GM10847 (cell line): ENCODE data around the gene PDGFRA.

ENCODE experiments used
- POLR2A ChIP-seq: IDR thresholded peaks from 2 replicates; pipeline ENCODE4 v1.6.1; 2011; ENCODE audit not compliant: insufficient read length; ENCODE audit errors: extremely low read depth

Gene PDGFRA

DNA sequence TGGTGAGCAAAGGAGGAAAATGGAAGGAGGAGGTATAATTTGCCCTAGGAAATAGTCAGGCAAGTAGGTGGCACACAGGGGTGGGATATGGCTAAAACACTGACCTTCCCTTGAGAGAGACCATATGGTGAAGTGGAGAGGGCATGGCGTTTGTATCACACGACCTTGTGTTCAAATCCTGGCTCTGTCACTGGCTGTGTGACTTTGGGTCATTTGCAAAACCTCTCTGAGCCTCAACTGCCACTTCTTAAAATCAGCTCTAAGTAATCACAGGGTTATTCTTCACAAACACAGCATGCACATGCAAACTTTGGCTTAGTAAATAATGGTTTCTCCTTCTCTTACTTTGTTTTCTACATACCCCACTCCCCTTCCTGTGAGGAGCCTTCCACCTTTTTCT lies 8.7 kb downstream of the PDGFRA start:
- no peak for TF ChIP-seq POLR2A

DNA sequence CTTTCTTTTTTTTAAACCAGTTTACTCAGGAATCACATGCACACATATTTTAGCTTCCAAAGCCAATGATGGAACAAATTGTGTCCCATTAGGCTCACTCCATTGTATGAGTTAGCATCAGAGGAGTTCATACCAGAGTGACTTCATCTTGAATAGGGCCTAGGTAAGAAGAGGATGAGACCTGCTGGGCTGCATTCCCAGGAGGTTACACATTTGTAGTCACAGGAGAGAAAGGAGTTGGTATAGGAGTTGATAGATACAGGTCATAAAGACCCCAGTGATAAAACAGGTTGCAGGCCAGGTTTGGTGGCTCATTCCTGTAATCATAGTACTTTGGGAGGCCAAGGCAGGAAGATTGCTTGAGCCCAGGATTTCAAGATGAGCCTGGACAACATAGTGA lies 9.3 kb downstream of the PDGFRA start:
- TF ChIP-seq POLR2A = no peak

DNA sequence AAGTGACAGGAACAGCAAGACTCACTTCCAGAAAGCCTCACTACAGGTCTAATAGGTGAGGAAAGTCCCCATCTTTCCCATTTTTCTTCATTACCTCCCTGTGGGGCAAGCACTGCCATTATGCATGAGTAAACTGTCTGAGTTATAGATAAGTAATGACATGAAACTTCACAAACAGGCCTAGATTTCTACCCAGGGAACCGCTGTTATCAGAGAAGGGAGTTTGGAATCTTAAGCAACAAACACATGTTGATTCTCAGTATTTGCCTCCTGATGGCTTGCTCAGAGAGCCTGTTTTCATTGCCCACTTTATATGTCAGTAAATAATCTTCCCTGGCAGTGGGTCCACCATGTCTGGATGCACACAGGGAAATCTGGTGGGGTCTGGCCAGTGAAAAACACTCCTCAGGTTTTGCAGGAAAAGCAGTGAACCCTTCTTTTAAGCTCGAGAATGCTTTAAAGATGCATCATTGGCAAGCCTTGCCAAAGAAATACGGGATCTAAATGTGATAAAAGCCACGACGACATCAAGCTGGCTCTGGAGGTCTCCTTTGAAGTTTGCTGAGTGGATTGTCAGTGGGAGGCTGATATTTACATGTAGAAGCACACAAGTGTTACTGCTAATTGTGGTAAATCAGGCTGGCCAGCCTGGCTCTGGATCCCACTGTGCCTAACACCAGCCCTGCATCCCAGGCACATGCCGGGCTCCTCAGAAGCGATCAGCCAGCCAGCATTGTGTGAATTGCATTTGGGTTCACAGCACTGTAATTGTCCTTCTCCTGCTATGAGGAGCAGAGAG lies 25.2 kb downstream of the PDGFRA start:
- no peak for TF ChIP-seq POLR2A

DNA sequence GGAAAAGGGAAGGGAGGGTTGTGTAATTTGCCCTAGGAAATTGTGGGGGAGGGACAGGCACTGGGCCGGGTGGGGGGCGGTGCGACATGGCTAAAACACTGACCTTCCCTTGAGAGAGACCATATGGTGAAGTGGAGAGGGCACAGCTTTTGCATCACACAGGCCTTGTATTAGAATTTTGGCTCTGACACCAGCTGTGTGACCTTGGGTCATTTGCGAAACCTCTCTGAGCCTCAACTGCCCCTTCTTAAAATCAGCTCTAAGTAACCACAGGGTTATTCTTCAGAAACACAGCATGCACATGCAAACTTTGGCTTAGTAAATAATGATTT lies 25.8 kb downstream of the PDGFRA start:
- TF ChIP-seq POLR2A = no peak

DNA sequence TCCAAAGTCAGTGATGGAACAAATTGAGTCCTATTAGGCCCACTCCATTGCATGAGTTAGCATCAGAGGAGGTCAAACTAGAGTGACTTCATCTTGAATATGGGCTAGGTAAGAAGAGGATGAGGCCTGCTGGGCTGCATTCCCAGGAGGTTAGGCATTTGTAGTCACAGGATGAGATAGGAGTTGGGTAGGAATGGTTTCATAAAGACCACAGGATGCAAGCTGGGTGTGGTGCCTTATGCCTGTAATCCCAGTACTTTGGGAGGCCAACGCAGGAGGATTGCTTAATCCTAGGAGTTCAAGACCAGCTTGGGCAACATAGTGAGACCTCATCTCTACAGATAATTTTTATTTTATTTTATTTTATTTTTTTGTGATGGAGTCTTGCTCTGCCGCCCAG lies 26.8 kb downstream of the PDGFRA start:
- TF ChIP-seq POLR2A = no peak

DNA sequence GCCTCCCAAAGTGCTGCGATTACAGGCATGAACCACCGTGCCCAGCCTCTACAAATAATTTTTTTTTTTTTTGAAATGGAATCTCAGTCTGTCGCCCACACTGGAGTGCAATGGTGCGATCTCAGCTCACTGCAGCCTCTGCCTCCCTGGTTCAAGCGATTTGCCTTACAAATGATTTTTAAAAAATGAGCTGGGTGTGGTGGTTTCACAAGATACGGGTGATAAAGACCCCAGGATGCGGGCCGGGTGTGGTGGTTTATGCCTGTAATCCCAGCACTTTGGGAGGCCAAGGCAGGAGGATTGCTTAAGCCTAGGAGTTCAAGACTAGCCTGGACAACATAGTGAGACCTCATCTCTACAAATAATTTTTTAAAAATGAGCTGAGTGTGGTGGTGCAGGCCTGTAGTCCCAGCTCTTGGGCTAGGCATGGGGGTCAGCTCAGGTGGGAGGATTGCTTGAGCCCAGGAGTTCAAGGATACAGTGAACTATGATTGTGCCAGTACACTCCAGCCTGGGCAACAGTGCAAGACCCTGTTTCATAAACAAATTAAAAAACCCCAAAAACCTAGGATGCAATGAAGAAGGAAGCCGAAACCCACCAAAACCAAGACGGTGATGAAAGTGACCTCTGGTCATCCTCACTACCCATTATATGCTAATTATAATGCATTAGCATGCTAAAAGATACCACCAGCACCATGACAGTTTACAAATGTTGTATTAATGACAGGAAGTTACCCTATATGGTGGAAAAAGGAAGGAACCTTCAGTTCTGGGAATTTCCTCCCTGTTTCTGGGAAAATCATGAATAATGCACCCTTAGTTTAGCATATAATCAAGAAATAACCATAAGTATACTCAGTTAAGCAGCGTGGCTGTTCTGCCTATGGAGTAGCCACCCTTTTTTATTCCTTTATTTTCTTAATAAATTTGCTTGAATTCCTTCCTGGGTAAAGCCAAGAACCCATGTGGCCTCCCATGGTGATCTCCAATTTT lies 27.7 kb downstream of the PDGFRA start:
- TF ChIP-seq POLR2A = no peak

DNA sequence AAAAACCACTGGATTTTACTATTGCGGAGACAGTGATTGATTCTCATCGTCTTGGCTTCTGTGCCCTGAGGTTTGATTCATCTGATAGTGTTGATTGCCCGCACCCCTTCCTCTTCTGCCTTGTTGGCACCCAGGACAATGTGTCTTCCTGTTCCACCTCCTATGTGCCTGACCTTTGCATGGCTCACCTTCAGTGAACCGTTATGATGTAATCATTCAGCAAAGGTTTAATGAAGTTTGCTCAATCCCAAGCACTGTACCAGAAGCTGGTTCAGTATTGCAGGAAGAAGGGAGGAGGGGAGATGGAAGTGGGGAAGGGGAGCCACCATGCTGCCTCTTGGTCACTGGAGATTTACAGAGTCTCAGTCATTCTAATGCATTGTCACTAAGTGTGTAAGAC lies 36.3 kb downstream of the PDGFRA start:
- TF ChIP-seq POLR2A = no peak

DNA sequence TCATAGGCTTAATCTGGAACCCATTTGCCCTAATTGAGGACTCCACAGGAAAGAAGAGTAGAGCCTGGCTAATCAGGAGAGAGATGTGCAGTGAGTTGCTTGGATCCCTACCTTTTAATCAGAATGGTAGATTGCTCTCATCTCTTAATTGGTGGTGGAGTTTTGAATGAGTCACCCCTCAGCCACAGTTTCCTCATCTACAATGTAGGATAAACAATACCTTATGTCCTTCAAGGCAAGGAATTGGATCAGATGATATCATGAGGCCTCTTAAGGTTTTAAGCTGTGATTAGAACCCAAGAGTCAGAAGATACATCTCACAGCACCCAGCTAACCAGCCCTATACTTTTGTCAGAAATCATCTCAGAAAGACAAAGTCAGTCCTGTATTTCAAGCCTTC lies 39.1 kb downstream of the PDGFRA start:
- no peak for TF ChIP-seq POLR2A

DNA sequence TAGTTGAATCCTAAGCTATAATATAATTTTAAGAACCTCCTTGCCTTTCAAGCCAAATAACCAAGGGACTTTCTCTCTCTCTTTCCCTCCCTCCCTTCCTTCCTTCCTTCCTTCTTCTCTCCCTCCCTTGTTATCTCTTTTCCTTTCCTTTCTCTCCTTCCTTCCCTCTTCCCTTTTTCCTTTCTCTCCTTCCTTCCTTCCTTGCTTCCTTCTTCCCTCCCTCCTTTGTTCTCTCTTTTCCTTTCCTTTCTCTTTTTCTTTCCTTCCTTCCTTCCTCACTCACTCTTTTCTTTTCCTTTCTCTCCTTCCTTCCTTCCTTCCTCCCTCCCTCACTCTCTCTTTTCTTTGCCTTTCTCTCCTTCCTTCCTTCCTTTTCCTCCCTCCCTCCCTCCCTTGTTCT lies 42.4 kb downstream of the PDGFRA start:
- no peak for TF ChIP-seq POLR2A

DNA sequence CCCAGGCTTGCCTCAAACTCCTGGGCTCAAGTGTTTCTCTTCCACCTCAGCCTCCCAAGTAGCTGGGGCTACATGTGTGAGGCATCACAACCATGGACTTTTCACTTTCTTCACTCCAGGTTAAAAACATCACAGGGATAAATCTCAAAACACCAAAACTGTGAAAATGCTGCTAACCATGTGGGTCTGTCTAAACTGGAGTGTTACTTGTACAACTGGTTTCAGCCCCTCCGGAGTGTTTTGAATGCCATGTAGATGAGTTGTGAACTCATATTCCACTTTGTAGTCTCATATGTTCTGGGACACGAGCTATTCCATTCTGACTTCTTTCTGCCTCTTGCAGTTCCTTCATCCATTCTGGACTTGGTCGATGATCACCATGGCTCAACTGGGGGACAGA lies 43.0 kb downstream of the PDGFRA start:
- no peak for TF ChIP-seq POLR2A

DNA sequence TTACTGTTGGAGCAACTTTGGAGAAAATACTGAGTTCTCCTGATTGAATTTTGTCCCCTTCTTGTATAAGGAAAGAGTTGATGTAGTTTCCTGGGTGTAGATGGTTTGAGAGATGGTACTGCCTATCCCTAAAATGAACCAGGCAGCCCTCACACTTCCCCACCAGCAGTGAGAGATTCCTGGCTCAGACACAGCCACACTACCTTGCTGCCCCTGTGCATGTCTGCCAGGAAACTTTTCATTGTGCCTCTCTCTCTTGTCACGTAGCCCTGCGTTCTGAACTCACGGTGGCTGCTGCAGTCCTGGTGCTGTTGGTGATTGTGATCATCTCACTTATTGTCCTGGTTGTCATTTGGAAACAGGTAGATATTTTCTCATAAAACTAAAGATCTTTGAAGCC lies 45.2 kb downstream of the PDGFRA start:
- no peak for TF ChIP-seq POLR2A

DNA sequence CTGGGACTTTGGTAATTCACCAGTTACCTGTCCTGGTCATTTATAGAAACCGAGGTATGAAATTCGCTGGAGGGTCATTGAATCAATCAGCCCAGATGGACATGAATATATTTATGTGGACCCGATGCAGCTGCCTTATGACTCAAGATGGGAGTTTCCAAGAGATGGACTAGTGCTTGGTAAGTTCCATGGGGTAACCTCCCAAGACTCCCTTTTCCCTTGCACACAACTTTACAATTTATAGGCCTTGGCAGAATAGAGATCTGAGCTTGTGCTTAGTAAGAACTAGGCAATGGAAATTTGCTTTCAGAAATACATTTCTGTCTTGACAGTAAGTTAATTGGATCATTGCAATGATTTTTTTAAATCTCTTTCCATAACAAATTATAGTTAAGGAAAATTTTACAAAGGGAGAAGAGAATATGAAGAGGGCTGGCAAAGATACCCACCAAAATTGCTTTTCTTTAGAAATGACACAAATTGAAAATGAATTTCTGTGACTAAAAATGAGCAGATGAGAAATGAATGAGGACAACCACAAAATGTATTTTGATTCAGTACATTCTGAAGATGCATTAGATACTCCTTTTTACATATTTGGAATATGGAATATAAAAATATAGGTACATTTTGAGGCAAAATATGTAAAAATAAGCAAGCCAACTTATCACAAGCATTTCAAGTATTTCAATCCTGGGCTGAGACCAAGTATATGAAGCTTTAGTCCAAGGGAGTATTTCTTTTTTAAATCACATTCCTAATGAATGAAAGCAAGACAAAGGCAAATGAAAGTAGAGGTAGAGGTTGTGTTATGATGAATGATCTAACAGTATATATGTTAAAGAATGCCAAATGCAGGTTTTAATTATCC lies 45.9 kb downstream of the PDGFRA start:
- TF ChIP-seq POLR2A = no peak

DNA sequence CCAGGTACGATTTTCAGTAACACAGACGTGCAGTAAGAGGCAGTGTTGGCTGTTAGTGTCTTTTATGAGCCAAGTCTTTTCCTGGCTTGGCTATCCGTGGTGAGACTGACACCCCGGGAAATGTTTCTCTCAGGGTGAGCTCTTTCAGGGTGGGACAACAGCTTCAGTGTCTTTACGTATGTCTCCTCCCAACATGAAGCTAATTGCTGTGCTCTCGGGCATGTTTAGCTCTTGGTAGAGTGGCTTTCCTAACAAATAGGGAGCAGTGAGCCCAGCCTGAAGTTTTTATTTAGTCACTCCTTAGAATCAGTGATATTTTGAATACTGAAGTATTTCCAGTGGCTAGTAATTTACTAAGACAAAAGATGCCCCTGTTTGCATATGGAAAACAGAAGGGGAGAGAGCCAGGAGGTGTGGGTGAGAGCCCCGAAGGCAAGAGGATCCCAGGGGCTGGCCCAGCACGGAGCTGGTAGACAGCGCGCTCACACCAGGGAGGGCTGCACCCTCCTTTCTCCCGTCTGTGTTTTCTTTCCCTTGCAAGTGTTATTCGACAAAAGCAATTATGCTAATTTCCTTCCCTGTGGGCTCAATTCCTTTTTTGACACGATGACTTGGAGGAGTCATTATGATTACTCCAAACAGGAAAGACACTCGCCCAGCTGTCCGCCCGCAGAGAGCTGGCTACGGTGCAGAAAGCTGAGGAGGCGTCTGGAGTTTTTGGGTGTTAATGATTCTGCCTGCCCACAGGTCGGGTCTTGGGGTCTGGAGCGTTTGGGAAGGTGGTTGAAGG lies 47.7 kb downstream of the PDGFRA start:
- TF ChIP-seq POLR2A = no peak

DNA sequence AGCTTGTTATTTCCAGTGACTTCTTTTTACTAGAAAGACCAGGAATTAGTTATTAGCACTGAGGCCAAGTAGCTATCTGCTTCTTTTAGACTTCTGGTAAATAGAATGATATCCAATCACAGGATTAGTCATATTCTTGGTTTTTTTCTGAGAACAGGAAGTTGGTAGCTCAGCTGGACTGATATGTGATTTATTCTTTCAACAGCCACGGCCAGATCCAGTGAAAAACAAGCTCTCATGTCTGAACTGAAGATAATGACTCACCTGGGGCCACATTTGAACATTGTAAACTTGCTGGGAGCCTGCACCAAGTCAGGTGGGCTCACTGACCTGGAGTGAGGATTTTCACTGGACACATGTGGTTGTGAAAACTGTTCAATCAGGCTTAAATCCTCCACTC lies 48.6 kb downstream of the PDGFRA start:
- TF ChIP-seq POLR2A = no peak

DNA sequence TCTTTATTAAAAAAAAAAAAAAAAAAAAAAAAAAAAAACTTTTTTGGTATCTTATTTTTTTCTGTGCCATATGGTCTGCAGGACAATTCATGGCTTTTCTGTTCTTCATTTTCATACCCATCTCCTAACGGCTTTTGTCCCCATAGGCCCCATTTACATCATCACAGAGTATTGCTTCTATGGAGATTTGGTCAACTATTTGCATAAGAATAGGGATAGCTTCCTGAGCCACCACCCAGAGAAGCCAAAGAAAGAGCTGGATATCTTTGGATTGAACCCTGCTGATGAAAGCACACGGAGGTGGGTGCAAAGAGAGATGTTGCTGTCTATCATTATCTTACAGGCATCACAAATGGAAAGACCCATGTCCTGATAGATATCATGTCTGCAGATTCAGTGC lies 49.1 kb downstream of the PDGFRA start:
- no peak for TF ChIP-seq POLR2A
